ENCODE data around the gene SEMA4D. TPM values are rescaled to one million over a fixed set of nuclear protein-coding genes. Genes with fewer than 3 reads are reported as not detected.

Gene SEMA4D
- total RNA-seq, 2 experiments from 2014 or later = 159 to 161 TPM

GRCh38 chr9:89380437-89381307 lies 117.2 kb downstream of the SEMA4D start:
- ChIA-PET CTCF (interaction anchor here (1.3 kb wide), 1 partner anchor 168 kb away, joined by 9 read pairs; no protein-coding TSS in a partner anchor), POLR2A (no interaction called here)
- Mint-ChIP-seq H3K4me3 (no peak overlapping the region), H3K27ac (peak overlapping the region; percentile 76), H3K27me3 (no peaks in the 10 kb centered on the region), H3K4me1 (ENCODE audit: low read depth) (peaks cover 41% of the 10 kb centered on the region), H3K36me3 (peaks cover 59% of the 10 kb centered on the region), H3K9me3 (no peaks in the 10 kb centered on the region)
- intact Hi-C loops (cut with micrococcal nuclease) = no loop called here
- DNase-seq = no peak

GRCh38 chr9:89379508-89380115 lies 118.3 kb downstream of the SEMA4D start:
- Mint-ChIP-seq H3K4me3 (no peak overlapping the region), H3K27me3 (no peaks in the 10 kb centered on the region), H3K27ac (peak overlapping the region; percentile 53), H3K4me1 (ENCODE audit: low read depth) (peaks cover 49% of the 10 kb centered on the region), H3K9me3 (no peaks in the 10 kb centered on the region), H3K36me3 (peaks cover 52% of the 10 kb centered on the region)
- ChIA-PET POLR2A (no interaction called here), CTCF (interaction anchor here (1.3 kb wide), 1 partner anchor 169 kb away, joined by 9 read pairs; no protein-coding TSS in a partner anchor)
- intact Hi-C loops (cut with micrococcal nuclease) = loop anchor here (5.0 kb wide), 1 partner anchor 33 kb away; no protein-coding TSS in a partner anchor
- no peak for DNase-seq

- intact Hi-C loops (cut with micrococcal nuclease) = loop anchor here (5.0 kb wide), 1 partner anchor 33 kb away; no protein-coding TSS in a partner anchor
- DNase-seq = no peak
- H3K27me3 Mint-ChIP-seq = no peaks in the 10 kb centered on the region
- H3K9me3 Mint-ChIP-seq = no peaks in the 10 kb centered on the region
- H3K36me3 Mint-ChIP-seq = peaks cover 46% of the 10 kb centered on the region
- no peak overlapping the region for H3K4me3 Mint-ChIP-seq
- peaks cover 49% of the 10 kb centered on the region for H3K4me1 Mint-ChIP-seq (ENCODE audit: low read depth)
- ChIA-PET POLR2A (no interaction called here), CTCF (interaction anchor here (1.3 kb wide), 1 partner anchor 170 kb away, joined by 9 read pairs; no protein-coding TSS in a partner anchor)
- H3K27ac Mint-ChIP-seq = peak overlapping the region; percentile 53
These were observed 118.9 kb downstream of the SEMA4D start for GRCh38 chr9:89379031-89379430.

GRCh38 chr9:89378541-89378940 lies 119.4 kb downstream of the SEMA4D start:
- peak overlapping the region; percentile 62 for H3K27ac Mint-ChIP-seq
- no peaks in the 10 kb centered on the region for H3K27me3 Mint-ChIP-seq
- POLR2A ChIA-PET = no interaction called here
- H3K4me3 Mint-ChIP-seq = no peak overlapping the region
- peaks cover 44% of the 10 kb centered on the region for H3K36me3 Mint-ChIP-seq
- CTCF ChIA-PET = no interaction called here
- H3K4me1 Mint-ChIP-seq (ENCODE audit: low read depth) = peaks cover 49% of the 10 kb centered on the region
- no peak for DNase-seq
- no peaks in the 10 kb centered on the region for H3K9me3 Mint-ChIP-seq
- intact Hi-C loops (cut with micrococcal nuclease) = loop anchor here (5.0 kb wide), 1 partner anchor 34 kb away; no protein-coding TSS in a partner anchor

- Mint-ChIP-seq H3K4me1 (ENCODE audit: low read depth) (peaks cover 42% of the 10 kb centered on the region), H3K4me3 (no peak overlapping the region), H3K27ac (no peak overlapping the region), H3K36me3 (peaks cover 36% of the 10 kb centered on the region), H3K27me3 (no peaks in the 10 kb centered on the region), H3K9me3 (no peaks in the 10 kb centered on the region)
- intact Hi-C loops (cut with micrococcal nuclease) = loop anchor here (5.0 kb wide), 1 partner anchor 35 kb away; no protein-coding TSS in a partner anchor
- DNase-seq = no peak
- POLR2A ChIA-PET = no interaction called here
- CTCF ChIA-PET = interaction anchor here (0.9 kb wide), 1 partner anchor 172 kb away, joined by 3 read pairs; no protein-coding TSS in a partner anchor
These were observed 120.5 kb downstream of the SEMA4D start for GRCh38 chr9:89377411-89377810.

GRCh38 chr9:89376741-89377351 lies 121.1 kb downstream of the SEMA4D start:
- DNase-seq = no peak
- Mint-ChIP-seq H3K4me1 (ENCODE audit: low read depth) (peaks cover 38% of the 10 kb centered on the region), H3K27ac (peak overlapping the region; percentile 23), H3K27me3 (no peaks in the 10 kb centered on the region), H3K9me3 (no peaks in the 10 kb centered on the region), H3K4me3 (no peak overlapping the region), H3K36me3 (peaks cover 33% of the 10 kb centered on the region)
- ChIA-PET CTCF (interaction anchor here (0.9 kb wide), 1 partner anchor 172 kb away, joined by 3 read pairs; no protein-coding TSS in a partner anchor), POLR2A (no interaction called here)
- intact Hi-C loops (cut with micrococcal nuclease) = loop anchor here (5.0 kb wide), 1 partner anchor 35 kb away; no protein-coding TSS in a partner anchor

GRCh38 chr9:89376286-89376685 lies 121.6 kb downstream of the SEMA4D start:
- H3K4me3 Mint-ChIP-seq = no peak overlapping the region
- DNase-seq = no peak
- H3K36me3 Mint-ChIP-seq = peaks cover 33% of the 10 kb centered on the region
- ChIA-PET CTCF (interaction anchor here (1.9 kb wide), 1 partner anchor 172 kb away, joined by 12 read pairs; no protein-coding TSS in a partner anchor), POLR2A (interaction anchor here (0.6 kb wide), 1 partner anchor 59 kb away, joined by 3 read pairs; no protein-coding TSS in a partner anchor)
- no peaks in the 10 kb centered on the region for H3K27me3 Mint-ChIP-seq
- peak overlapping the region; percentile 64 for H3K27ac Mint-ChIP-seq
- intact Hi-C loops (cut with micrococcal nuclease) = loop anchor here (5.0 kb wide), 1 partner anchor 36 kb away; no protein-coding TSS in a partner anchor
- peaks cover 32% of the 10 kb centered on the region for H3K4me1 Mint-ChIP-seq (ENCODE audit: low read depth)
- no peaks in the 10 kb centered on the region for H3K9me3 Mint-ChIP-seq

GRCh38 chr9:89375191-89375760 lies 122.6 kb downstream of the SEMA4D start:
- peak overlapping the region; percentile 64 for H3K27ac Mint-ChIP-seq
- ChIA-PET POLR2A (interaction anchor here (1.1 kb wide), 1 partner anchor 174 kb away, joined by 3 read pairs; no protein-coding TSS in a partner anchor), CTCF (interaction anchor here (0.5 to 1.9 kb wide), 2 partner anchors 173 to 196 kb away, joined by 3 to 12 read pairs; no protein-coding TSS in a partner anchor)
- no peaks in the 10 kb centered on the region for H3K9me3 Mint-ChIP-seq
- intact Hi-C loops (cut with micrococcal nuclease) = loop anchor here (5.0 kb wide), 1 partner anchor 37 kb away; no protein-coding TSS in a partner anchor
- peaks cover 27% of the 10 kb centered on the region for H3K36me3 Mint-ChIP-seq
- H3K27me3 Mint-ChIP-seq = no peaks in the 10 kb centered on the region
- H3K4me1 Mint-ChIP-seq (ENCODE audit: low read depth) = peaks cover 27% of the 10 kb centered on the region
- DNase-seq = peak; percentile 49
- no peak overlapping the region for H3K4me3 Mint-ChIP-seq

GRCh38 chr9:89374176-89374575 lies 123.7 kb downstream of the SEMA4D start:
- H3K27me3 Mint-ChIP-seq = no peaks in the 10 kb centered on the region
- H3K4me3 Mint-ChIP-seq = no peak overlapping the region
- peak overlapping the region; percentile 61 for H3K27ac Mint-ChIP-seq
- H3K9me3 Mint-ChIP-seq = no peaks in the 10 kb centered on the region
- ChIA-PET POLR2A (no interaction called here), CTCF (interaction anchor here (0.9 kb wide), 1 partner anchor 55 kb away, joined by 4 read pairs; no protein-coding TSS in a partner anchor)
- intact Hi-C loops (cut with micrococcal nuclease) = no loop called here
- peaks cover 19% of the 10 kb centered on the region for H3K4me1 Mint-ChIP-seq (ENCODE audit: low read depth)
- no peak for DNase-seq
- H3K36me3 Mint-ChIP-seq = peaks cover 21% of the 10 kb centered on the region

- Mint-ChIP-seq H3K4me3 (no peak overlapping the region), H3K27ac (peak overlapping the region; percentile 44), H3K4me1 (ENCODE audit: low read depth) (peaks cover 19% of the 10 kb centered on the region), H3K27me3 (no peaks in the 10 kb centered on the region), H3K36me3 (peaks cover 11% of the 10 kb centered on the region), H3K9me3 (no peaks in the 10 kb centered on the region)
- CTCF ChIA-PET = interaction anchor here (0.8 kb wide), 1 partner anchor 175 kb away, joined by 3 read pairs; no protein-coding TSS in a partner anchor
- POLR2A ChIA-PET = no interaction called here
- no peak for DNase-seq
- intact Hi-C loops (cut with micrococcal nuclease) = no loop called here
These were observed 124.9 kb downstream of the SEMA4D start for GRCh38 chr9:89372979-89373378.

GRCh38 chr9:89372230-89372816 lies 125.6 kb downstream of the SEMA4D start:
- H3K27me3 Mint-ChIP-seq = no peaks in the 10 kb centered on the region
- no peak overlapping the region for H3K4me3 Mint-ChIP-seq
- intact Hi-C loops (cut with micrococcal nuclease) = no loop called here
- ChIA-PET CTCF (no interaction called here), POLR2A (no interaction called here)
- peak; percentile 43 for DNase-seq
- peaks cover 7% of the 10 kb centered on the region for H3K36me3 Mint-ChIP-seq
- H3K9me3 Mint-ChIP-seq = no peaks in the 10 kb centered on the region
- peak overlapping the region; percentile 46 for H3K27ac Mint-ChIP-seq
- peaks cover 19% of the 10 kb centered on the region for H3K4me1 Mint-ChIP-seq (ENCODE audit: low read depth)

All from activated CD4-positive, alpha-beta memory T cell treated with anti-CD3 and anti-CD28 coated beads for 36 hours (primary cell).